Raji (cell line): ENCODE results near the gene FANK1.
"Not testable (repeated sequence)": the region's sequence is repeated elsewhere in the genome, so short reads cannot be mapped to it uniquely, and the experiment has no call there.

Source experiments
- POLR2A ChIP-seq: IDR thresholded peaks from 2 replicates; pipeline ENCODE4 v1.6.1; 2011; ENCODE audit warnings: low read depth, low read length, control low read depth; ENCODE audit not compliant: insufficient read depth

Gene FANK1, protein sequence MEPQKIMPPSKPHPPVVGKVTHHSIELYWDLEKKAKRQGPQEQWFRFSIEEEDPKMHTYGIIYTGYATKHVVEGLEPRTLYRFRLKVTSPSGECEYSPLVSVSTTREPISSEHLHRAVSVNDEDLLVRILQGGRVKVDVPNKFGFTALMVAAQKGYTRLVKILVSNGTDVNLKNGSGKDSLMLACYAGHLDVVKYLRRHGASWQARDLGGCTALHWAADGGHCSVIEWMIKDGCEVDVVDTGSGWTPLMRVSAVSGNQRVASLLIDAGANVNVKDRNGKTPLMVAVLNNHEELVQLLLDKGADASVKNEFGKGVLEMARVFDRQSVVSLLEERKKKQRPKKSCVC

DNA sequence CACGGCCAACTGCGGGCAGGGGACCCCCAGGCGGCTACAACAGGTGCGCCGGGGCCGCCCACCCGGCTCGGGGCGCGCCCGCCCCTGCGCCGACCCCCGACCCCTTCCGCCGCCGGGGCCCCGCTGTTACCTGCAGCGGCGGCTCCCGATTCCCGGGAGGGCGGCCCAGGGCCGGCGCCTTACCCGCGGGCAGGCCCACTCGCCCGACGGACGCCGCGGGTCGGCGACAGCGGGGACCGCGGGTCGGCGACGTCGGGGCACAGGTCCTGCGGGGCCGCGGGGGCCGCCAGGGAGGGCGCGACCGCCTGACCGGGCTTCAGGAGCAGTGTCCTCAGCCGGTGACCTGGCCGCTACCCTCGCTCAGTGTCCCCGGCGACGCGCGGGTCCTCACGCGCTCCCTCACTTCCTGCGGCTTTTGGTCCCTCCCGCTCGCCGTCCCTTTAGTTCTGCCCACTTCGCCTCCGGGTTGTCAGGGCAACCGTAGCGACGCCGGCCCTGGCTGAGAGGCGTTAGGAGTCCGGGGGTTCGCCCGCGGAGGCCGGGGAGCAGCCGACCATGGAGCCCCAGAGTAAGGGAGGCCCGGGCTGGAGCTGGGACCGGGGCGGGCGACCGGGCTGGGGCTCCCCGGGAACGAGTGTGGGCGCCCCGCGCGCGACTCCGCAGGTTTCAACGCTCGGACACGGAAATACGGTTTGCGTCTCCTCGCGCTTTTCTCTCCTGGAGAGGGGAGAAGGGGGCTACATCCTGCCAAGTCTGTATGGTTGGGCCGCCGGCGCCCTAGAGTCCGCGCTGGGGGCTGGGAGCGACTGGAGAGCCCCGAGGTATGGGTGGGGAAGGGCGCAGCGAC is at the start of gene FANK1:
Gene FANK1 (plus strand): TSS at position 477 of the 847 bp plus-strand sequence. CDS start 79 bp downstream, at position 556.
- TF ChIP-seq POLR2A: not testable (repeated sequence)

DNA sequence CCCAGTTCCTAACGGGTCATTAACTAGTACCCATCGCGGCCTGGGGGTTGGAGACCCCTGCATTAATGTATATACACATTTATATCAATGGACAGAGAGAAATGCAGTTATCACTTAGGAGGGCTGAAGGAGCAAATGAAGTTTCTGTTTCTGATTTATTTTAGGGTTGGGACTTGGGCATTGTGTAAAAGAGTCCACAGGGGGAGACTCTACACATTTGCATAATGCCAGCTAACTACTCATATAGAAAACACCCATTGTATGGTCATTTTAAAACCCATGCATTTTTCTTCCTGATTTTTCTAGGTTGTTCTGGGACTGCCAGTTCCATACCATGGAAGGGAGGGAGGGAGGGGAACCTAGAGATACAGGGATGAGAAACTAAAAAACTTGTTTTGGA is 49.5 kb upstream of the FANK1 start:
- no peak for TF ChIP-seq POLR2A

DNA sequence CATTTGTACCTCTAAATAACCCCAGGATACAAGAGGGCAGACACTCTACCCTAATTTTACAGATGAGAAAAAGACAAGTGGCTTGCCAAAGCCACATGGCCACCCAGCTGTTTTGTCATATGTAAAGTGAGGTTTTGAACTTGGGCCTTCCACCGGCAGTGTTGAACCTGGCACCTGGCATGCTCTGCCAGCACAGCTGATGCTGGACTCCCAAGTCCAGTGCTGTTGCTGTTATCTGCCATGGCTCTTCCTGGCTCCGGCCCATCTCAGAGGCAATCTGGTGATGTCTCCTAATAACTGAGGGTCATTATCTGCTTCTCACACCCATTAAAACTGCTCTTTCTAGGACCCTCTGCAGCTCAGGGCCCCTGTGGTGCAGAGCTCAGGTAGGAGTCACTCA is 48.0 kb upstream of the FANK1 start:
- TF ChIP-seq POLR2A: no peak

DNA sequence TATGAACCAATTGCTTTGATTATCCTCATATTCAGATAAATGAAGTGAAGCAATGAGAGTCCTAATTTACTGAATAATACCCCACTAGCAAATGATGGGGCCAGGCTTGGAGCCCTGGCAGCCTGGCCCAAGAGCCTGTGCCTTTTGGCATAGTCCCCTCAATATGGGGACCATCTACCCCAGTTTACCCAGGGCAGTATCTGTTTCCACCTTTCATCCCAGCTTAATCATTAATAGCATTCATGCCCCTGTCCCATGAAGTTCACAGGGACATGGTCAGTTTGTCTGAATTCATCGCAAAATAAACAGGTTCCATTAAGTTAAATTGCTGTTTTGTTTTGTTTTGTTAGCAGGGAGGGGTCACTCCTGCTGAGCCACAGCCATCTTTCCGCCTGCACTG is 47.5 kb upstream of the FANK1 start:
- TF ChIP-seq POLR2A: no peak

DNA sequence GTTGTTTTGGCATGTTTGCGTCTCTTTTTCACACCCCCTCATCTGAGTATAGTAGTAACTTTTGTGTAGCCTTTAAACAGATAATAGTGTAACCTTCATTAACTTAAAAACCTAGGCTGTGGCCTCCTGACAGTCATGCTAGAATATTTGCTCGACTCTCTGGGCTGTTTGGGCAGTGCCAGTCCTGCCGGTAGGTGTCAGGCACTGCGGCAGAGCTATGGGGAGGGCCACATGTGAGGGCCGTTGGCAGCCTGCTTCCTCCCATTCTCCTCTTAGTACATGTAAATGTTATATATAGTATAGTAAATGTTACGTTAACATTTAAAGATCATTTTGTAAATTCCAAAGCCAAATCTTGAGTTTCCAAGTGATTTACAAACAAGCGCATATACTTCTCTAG is 46.9 kb upstream of the FANK1 start:
- no peak for TF ChIP-seq POLR2A

DNA sequence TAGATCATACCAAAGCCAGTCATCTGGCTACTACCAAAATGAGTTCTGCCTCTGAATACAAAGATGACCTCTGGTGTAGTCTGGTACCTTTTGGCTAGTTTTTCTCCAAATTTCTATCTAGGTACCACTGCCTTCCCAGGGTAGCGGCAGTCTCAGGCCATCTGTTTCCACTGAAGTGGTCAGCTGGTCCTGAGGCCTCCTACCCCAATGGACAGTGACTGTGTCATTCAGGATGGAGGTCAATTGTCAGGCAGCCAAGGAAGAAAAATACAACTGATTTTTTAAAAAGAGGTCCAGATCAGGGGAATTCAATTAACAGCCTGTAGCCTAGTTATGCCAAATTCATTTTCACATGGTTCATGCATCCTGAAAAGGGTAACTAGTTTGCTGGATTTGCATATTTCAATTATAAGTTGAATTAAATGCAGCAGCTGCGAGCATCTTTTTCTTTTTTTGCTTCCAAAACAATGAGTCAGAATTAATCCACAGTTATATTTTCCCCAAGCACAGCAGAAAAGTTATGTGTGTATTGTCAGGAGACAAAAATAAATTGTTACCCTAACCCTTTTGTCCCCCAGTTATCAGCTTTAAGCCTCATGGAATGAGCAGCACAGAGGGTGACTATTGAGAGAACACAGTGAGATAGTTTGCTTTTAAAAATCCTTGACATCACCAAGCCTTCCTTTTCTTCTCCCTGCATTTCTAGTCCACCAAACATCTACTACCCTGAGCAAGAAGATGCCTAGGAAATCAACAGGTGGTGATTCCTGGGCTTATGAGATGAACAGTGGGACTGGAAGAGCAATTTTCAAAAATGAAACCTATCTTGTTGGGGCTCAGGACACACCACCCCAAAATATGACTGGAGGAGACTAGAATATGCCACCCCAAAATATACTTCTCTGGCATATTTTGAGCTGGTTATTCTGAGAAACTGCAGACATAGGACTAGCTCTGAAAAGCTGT is 45.3 kb upstream of the FANK1 start:
- TF ChIP-seq POLR2A: no peak

DNA sequence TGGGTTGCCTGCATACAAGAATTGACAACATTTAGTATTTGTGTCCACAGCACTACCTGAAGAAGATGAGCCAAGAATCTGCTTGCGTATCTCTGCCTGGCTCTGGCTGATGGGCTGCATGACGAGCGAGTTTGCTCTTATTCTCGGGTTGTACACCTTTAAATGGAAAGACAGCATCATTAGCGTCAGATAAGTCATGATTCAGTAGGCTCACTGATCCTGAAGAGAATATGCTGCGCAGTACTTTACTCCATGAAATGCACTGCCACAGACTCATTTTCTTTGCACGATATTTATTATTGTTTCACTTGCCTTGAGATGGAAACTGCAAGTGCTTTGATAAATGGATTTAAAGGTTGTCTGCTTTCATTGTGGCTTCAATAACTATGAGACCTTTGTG is 43.9 kb upstream of the FANK1 start:
- no peak for TF ChIP-seq POLR2A

DNA sequence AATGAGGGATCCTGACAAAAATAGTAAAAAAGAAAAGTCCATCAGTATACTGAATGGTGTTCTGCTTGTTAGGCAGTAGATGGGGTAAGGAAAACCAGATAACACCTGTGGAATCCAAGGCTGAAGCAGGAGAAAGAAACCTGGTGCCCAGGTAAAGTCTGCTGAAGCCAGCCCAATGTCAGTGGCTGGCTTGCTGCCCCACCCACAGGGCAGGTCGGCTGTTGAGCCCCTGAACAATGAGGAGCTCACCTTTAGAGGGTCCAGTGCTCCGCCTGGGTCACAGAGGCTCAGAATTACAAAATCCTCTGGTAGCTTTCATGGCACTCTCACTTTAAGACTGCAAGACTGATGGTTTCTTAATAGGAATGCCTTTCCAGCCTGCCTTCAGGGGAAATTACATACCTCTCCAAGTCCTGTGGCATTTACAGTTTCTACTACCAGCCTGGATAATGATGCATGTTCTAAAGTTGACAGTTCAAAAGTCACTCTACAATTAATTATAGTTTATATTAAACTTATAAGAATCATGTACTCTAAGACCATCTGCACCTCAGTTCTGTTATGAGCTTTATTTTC is 39.1 kb upstream of the FANK1 start:
- no peak for TF ChIP-seq POLR2A

DNA sequence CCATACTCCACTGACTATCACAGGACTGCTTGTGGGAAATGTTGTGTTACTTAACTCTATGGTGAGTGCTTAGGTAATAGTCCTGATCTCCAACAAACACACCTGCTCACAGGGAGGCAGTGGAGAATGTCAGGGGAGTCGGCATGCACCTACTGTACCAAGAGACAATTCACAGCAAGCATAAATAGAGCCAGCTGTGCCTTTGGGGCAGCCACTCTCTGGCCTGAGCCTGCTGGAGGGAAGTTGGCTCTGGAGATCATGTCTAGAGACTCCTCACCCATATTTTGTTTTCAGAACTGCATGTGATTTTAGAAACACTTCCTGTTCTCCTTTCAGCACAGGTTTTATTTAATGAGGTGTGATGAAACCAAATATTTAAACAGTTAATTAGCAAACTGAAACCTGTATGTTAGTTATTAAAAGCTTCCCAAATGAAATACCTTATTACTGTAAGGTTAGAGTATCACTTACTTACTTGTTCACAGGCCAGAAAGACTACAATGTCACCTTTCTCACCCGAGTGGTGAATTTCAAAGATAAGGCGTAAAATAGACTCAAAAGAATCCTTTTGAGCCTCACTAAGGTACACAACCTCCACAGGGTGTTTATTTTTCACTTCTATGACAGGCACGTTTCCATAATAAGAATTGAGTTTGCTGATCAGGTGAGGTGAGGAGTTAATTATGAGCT is 37.1 kb upstream of the FANK1 start:
- no peak for TF ChIP-seq POLR2A

DNA sequence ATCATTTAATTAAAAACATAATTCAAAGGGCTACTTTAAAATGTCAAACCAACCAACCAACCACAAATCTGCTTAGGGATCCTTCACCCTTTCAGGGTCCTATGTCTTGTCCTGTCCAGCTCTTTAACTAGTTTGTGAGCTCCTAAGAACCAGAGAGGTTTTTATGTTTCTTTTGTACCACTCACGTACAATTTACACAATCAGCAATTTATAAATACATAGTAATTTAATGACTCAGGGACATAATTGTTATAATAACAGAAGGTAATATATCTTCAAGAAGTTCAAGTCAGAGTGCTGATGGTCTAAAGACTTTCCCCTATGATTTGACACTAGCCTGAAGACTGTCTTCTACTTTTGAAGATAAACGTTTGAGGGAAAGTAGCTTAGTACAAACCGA is 31.2 kb upstream of the FANK1 start:
- TF ChIP-seq POLR2A: no peak

DNA sequence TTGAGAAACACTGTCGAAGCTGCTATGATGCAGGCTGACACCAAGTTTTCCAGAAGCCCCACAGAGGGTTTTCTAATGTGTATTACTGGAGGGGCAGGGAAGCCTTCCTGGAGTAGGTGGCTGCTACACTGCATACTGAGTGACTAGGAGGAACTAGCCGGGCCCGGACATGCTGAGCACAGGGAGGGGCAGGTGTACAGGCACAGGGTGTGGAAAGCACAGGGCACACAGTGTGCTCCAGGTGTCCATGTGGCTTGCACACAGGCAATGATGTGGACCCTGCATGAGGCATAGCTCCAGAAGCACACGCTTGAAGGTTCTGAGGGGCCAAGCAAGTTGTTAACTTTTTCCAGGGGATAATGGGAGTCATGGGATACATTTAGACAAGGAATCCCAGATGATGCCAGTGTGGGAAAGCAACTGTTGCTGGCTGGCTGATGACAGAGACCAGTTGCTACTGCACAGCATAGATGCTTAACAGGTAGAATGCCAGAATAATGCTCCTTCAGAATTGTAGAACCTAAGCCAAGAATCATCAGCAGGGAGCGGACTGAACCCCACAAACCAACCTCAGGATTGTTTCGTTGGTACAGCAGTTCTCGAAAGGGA is 29.8 kb upstream of the FANK1 start:
- TF ChIP-seq POLR2A: no peak

DNA sequence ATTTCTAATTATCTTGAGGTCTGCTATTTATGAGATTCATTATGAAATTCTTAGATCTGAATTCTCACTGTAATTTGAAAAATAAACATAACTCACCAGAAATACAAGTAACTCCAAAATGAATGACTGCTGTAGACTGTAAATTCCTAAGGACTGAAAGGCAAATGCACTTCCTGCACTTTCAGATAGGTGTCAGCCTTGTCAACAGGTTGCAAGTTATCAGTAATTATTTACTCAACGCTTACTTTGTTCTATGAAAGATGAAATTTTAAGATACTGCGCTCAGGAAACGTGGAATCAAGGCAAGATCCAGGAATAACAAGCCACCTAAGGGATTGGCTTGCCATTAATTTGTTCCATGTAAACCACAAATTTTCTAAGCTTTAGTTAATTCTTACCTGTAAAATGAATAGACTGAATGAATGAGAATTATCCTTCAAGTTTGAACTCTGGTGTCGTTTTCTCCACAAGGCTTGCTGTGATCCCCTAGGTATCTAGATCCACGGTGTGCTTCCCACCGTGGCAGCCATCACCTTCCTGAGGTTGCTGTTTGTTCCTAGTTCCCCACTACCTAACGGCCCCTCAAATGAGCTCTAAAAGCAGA is 27.9 kb upstream of the FANK1 start:
- TF ChIP-seq POLR2A: no peak

DNA sequence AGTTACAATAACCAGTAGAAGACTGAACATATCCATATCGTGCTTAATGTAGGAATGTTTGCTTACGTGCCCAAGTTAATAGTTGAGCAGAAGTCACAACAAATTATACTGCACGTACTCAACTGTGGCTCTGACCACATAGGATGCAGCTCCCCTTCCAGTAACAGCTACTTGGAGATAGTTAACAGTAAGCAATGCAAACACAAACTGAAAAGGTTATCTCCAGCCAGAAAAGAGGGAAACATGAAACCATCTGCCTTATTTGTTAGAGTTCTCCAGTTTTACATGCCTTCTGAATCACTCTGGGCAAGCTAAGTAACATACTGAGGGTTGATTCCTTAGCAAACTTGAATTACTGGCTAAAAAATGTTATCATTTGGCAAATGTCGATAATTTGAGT is 25.0 kb upstream of the FANK1 start:
- TF ChIP-seq POLR2A: no peak
